Hematopoietic multipotent progenitor cell treated with erythropoietin and hydrocortisone succinate and interleukin-3 and kit ligand, for 4 days (in vitro differentiated cells): ENCODE results near the gene NPAS3.

ENCODE experiments used
- DNase-seq: peaks from one replicate; pipeline ENCODE4 v3.0.0-alpha.2; 2015

NPAS3 gene

GRCh38 chr14:33490555-33490954 is 551.9 kb downstream of the NPAS3 start:
- no peak for DNase-seq

GRCh38 chr14:33491112-33491511 is 552.4 kb downstream of the NPAS3 start:
- DNase-seq, result no peak

- DNase-seq, result no peak
Measured at GRCh38 chr14:33492491-33492890, 553.8 kb downstream of the NPAS3 start.

GRCh38 chr14:33493266-33493665 is 554.6 kb downstream of the NPAS3 start:
- no peak for DNase-seq

GRCh38 chr14:33493990-33494389 is 555.3 kb downstream of the NPAS3 start:
- no peak for DNase-seq

GRCh38 chr14:33499687-33500086 is 561.0 kb downstream of the NPAS3 start:
- DNase-seq, result no peak

- no peak for DNase-seq
Measured at GRCh38 chr14:33504246-33505099, 565.8 kb downstream of the NPAS3 start.

GRCh38 chr14:33505266-33505962 is 566.7 kb downstream of the NPAS3 start:
- DNase-seq, result no peak

GRCh38 chr14:33505963-33506329 is 567.3 kb downstream of the NPAS3 start:
- DNase-seq, result no peak

GRCh38 chr14:33508126-33509062 is 569.7 kb downstream of the NPAS3 start:
- DNase-seq, result no peak

- DNase-seq, result no peak
Measured at GRCh38 chr14:33509454-33509853, 570.8 kb downstream of the NPAS3 start.

- no peak for DNase-seq
Measured at GRCh38 chr14:33510063-33510481, 571.4 kb downstream of the NPAS3 start.

- DNase-seq, result no peak
Measured at GRCh38 chr14:33510991-33511390, 572.3 kb downstream of the NPAS3 start.

GRCh38 chr14:33511851-33512640 is 573.4 kb downstream of the NPAS3 start:
- DNase-seq, result no peak

- DNase-seq, result no peak
Measured at GRCh38 chr14:33515441-33515840, 576.8 kb downstream of the NPAS3 start.

GRCh38 chr14:33515899-33516298 is 577.2 kb downstream of the NPAS3 start:
- DNase-seq, result no peak

- no peak for DNase-seq
Measured at GRCh38 chr14:33516898-33517436, 578.3 kb downstream of the NPAS3 start.

- no peak for DNase-seq
Measured at GRCh38 chr14:33521192-33521591, 582.5 kb downstream of the NPAS3 start.

GRCh38 chr14:33524244-33524643 is 585.6 kb downstream of the NPAS3 start:
- DNase-seq, result no peak

GRCh38 chr14:33525626-33526025 is 586.9 kb downstream of the NPAS3 start:
- DNase-seq, result no peak

GRCh38 chr14:33527023-33527634 is 588.5 kb downstream of the NPAS3 start:
- no peak for DNase-seq

GRCh38 chr14:33528655-33529054 is 590.0 kb downstream of the NPAS3 start:
- no peak for DNase-seq
